ENCODE measurements around the gene CHMP3. TPM values are rescaled to one million over a fixed set of nuclear protein-coding genes. Genes with fewer than 3 reads are reported as not detected.

CHMP3 gene
- total and polyA plus RNA-seq, 12 donors, result 26.1 to 203 (median 96.3) TPM

- Histone ChIP-seq H3K4me1 (replicated peaks in 1 of 2) (no peaks in the 10 kb centered on the region), H3K27ac (no peak overlapping the region), H3K4me3 (no peak overlapping the region), H3K27me3 (no peaks in the 10 kb centered on the region), H3K36me3 (replicated peaks in 1 of 2) (peaks cover 0 to 14% of the 10 kb centered on the region in 2 donors), H3K9me3 (replicated peaks in 1 of 3) (no peaks in the 10 kb centered on the region)
- DNase-seq, result no peak
- WGBS, 4 donors, result 91 to 93% (median 91%) methylated on average over 4 of the region's 4 CpGs
- TF ChIP-seq POLR2A (IDR thresholded peaks at IDR 0.05), result no peak
- TF ChIP-seq, protein P1, sequence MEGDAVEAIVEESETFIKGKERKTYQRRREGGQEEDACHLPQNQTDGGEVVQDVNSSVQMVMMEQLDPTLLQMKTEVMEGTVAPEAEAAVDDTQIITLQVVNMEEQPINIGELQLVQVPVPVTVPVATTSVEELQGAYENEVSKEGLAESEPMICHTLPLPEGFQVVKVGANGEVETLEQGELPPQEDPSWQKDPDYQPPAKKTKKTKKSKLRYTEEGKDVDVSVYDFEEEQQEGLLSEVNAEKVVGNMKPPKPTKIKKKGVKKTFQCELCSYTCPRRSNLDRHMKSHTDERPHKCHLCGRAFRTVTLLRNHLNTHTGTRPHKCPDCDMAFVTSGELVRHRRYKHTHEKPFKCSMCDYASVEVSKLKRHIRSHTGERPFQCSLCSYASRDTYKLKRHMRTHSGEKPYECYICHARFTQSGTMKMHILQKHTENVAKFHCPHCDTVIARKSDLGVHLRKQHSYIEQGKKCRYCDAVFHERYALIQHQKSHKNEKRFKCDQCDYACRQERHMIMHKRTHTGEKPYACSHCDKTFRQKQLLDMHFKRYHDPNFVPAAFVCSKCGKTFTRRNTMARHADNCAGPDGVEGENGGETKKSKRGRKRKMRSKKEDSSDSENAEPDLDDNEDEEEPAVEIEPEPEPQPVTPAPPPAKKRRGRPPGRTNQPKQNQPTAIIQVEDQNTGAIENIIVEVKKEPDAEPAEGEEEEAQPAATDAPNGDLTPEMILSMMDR (IDR thresholded peaks at IDR 0.05), result no peak
- intact Hi-C loops (cut with DNase I), result no loop called here
Observed at GRCh38 chr2:86603905-86604304, 40.7 kb upstream of the CHMP3 start.

- no peak for TF ChIP-seq POLR2A (IDR thresholded peaks at IDR 0.05)
- TF ChIP-seq, protein P1 (IDR thresholded peaks at IDR 0.05), result no peak
- intact Hi-C loops (cut with DNase I), result no loop called here
- H3K4me3 ChIP-seq, result no peak overlapping the region
- H3K27me3 ChIP-seq, result no peaks in the 10 kb centered on the region
- WGBS, 4 donors, result 71 to 81% (median 75%) methylated on average over 2 of the region's 2 CpGs
- no peak overlapping the region for H3K27ac ChIP-seq
- H3K4me1 ChIP-seq (replicated peaks in 1 of 2), result no peaks in the 10 kb centered on the region
- H3K36me3 ChIP-seq (replicated peaks in 1 of 2), result peaks cover 0 to under 1% of the 10 kb centered on the region in 2 donors
- H3K9me3 ChIP-seq (replicated peaks in 1 of 3), result no peaks in the 10 kb centered on the region
- no peak for DNase-seq
Observed at GRCh38 chr2:86598966-86599365, 35.7 kb upstream of the CHMP3 start.

DNA sequence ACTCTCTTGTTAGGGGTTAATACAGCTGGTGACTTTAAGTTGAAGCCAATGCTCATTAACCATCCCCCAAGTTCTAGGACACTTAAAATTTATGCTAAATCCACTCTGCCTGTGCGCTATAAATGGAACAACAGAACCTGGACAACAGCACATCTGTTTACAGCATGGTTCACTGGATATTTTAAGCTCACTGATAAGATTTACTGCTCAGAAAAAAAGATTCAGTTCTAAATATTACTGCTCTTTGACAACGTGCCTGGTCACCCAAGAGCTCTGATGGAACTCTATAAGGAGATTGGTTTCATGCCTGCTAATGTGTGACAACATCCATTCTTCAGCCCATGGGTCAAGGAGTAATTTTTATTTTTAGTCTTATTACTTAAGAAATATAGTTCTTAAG, 32.9 kb upstream of the CHMP3 start:
- no peak for TF ChIP-seq POLR2A (IDR thresholded peaks at IDR 0.05)
- TF ChIP-seq, protein P1 (IDR thresholded peaks at IDR 0.05), result no peak
- Histone ChIP-seq H3K4me1 (replicated peaks in 1 of 2) (peaks cover 0 to 8% of the 10 kb centered on the region in 2 donors), H3K9me3 (replicated peaks in 1 of 3) (no peaks in the 10 kb centered on the region), H3K27me3 (no peaks in the 10 kb centered on the region), H3K27ac (no peak overlapping the region), H3K36me3 (replicated peaks in 1 of 2) (no peaks in the 10 kb centered on the region), H3K4me3 (no peak overlapping the region)
- intact Hi-C loops (cut with DNase I), result no loop called here
- WGBS, 4 donors, result 40 to 62% (median 46%) methylated on average over 2 of the region's 2 CpGs
- DNase-seq, result no peak

DNA sequence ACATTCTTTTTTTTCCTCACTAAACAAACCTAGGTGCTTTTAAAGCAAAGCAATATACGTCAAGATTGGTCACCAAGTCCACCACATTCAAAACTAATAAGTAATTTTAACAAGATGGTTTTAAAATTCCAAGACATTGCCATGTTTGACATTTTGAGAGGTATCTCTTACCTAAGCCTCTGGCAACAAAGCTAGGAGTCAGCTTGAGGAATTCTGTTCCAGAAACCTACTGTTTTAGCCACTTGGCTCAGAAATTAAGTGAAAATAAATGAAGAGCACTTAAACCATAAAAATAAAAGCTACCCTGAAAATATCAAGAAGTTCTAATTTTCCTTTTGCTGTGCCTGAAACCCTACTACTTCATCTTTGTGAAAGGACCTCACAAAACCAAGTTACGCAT, 30.0 kb upstream of the CHMP3 start:
- WGBS, 4 donors, result 70 to 76% (median 73%) methylated on average over 2 of the region's 2 CpGs
- peaks cover 0 to 8% of the 10 kb centered on the region in 2 donors for H3K4me1 ChIP-seq (replicated peaks in 1 of 2)

More for the DNA sequence above, 30.0 kb upstream of the CHMP3 start:
- H3K4me3 ChIP-seq, result no peak overlapping the region
- TF ChIP-seq, protein P1 (IDR thresholded peaks at IDR 0.05), result no peak
- no peak for TF ChIP-seq POLR2A (IDR thresholded peaks at IDR 0.05)
- H3K36me3 ChIP-seq (replicated peaks in 1 of 2), result no peaks in the 10 kb centered on the region
- no peak for DNase-seq
- no peak overlapping the region for H3K27ac ChIP-seq
- no peaks in the 10 kb centered on the region for H3K27me3 ChIP-seq
- intact Hi-C loops (cut with DNase I), result no loop called here
- H3K9me3 ChIP-seq (replicated peaks in 1 of 3), result no peaks in the 10 kb centered on the region

All from adrenal gland (tissue), 12 donors.